Measurements from ENCODE around the gene SLC16A3.

SLC16A3 gene

DNA sequence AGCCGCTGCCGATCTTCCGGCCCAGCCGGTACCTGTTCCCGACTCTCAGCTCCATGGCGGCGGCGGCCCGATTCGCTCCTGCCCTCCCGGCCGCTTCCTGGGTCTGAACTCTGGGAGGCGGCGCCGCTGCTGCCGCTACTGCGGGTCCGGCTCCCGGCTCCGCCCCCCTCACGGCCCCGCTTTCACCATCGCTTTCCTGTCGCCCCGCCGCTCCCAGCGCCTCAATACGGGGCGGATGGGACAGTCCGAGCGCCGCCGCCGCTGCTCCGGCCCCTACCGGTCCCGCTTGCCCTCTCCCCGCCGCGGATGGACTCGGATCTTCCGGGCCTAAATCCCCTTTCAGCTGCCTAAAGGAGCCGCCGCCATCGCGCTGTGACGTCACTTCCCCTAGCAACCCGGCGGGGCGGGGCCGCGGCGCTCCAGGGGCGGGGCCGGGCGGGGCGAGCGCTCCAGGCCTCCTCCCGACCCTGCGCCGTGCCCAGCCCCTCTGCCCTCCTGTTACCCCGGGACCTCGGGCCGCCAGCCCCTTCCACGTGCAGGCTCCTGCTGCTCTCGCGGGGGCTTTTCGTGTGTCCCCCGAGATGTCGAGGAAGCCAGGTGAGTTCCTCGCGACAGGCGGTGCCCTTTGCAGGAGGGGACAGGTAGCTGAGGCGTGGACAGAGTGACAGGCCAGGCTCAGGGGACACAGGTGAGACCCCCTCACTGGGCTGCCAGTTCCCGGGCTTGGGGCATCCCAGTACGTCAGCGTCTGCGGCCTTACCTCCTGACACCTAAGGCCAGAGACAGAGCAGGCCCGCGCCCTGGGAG is 44.7 kb downstream of the SLC16A3 start, which contains the start of gene CSNK1D:
CSNK1D (minus strand) TSS at position 374 of the 807 bp plus-strand sequence; CDS start at position 55, 319 bp downstream.
- H3K4me1 ChIP-seq (ENCODE audit: insufficient read depth, low read length, poor library complexity, severe bottlenecking) = peaks cover 39% of the 10 kb centered on the region
- H3K9ac ChIP-seq (ENCODE audit: low read depth, low read length, poor library complexity, severe bottlenecking) = peak within 1 kb of the TSS; percentile 96

DNA sequence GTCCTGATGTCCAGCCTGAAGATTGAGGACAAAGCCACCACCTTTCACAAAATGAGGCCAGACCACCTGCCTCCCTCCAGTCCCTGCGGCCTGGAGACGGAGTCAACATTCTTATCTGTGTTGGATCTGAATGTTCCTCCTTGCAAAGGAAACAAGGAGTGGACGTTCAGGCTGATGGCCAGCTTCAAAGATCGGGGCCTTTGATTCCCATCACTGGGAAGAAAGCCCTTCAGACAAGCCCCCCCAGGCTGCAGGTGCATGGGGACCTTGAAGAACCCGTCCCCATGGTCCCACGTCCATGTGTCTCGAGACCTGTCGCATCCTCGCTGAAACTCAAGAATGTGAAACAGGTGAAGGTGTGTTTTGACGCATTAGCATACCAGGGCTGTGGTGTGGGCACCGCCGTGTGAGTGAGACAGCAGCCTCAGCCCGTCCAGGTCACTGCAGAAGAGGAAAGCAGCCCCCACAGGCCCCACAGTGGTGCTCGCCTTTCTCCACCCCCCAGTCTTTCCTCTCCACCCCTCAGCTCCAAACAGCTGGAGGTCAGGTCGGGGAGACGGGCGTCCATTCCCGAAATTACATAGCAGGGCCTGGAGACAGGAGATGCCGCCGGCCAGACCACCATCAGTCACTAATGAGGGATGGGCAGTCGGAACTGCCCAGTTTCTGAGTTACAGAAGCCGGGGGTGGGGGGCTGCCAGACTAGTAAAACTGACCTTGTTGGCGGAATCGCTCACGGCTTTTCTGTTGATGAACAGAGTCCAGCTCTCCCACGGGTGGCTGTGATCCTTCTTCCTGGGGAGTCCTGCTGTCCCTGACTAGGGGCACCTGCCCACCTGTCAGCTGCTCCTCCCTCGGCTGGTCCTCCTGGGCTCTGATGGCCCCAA is 45.5 kb downstream of the SLC16A3 start:
- Histone ChIP-seq H3K27me3 (ENCODE audit: insufficient read depth, low read length, poor library complexity, severe bottlenecking) (peaks cover 7% of the 10 kb centered on the region), H3K9me2 (replicated peaks; ENCODE audit: low read depth, low read length) (no peaks in the 10 kb centered on the region), H3K36me3 (ENCODE audit: insufficient read depth, low read length) (peaks cover 7% of the 10 kb centered on the region; the same call in 1 of the 2 replicates), H2AFZ (ENCODE audit: low read length) (peak overlapping the region; percentile 93; the same call in 1 of the 2 replicates), H3K4me1 (ENCODE audit: insufficient read depth, low read length, poor library complexity, severe bottlenecking) (peaks cover 36% of the 10 kb centered on the region), H3K9me3 (ENCODE audit: insufficient read depth, low read depth, low read length) (no peaks in the 10 kb centered on the region), H3K9ac (ENCODE audit: low read depth, low read length, poor library complexity, severe bottlenecking) (peak overlapping the region; percentile 96), H3K79me2 (ENCODE audit: insufficient read depth, low read length) (peaks cover 40% of the 10 kb centered on the region), H4K20me1 (ENCODE audit: insufficient read depth, low read length, poor library complexity, severe bottlenecking) (peaks cover 36% of the 10 kb centered on the region), H3F3A (ENCODE audit: low read depth) (no peaks in the 10 kb centered on the region; the same call in 1 of the 2 replicates), H3K4me3 (ENCODE audit: low read length, poor library complexity, severe bottlenecking) (peak overlapping the region; percentile 88), H3K4me2 (ENCODE audit: low read depth, low read length, poor library complexity, severe bottlenecking) (peak overlapping the region; percentile 72)
- TF ChIP-seq, protein P1, sequence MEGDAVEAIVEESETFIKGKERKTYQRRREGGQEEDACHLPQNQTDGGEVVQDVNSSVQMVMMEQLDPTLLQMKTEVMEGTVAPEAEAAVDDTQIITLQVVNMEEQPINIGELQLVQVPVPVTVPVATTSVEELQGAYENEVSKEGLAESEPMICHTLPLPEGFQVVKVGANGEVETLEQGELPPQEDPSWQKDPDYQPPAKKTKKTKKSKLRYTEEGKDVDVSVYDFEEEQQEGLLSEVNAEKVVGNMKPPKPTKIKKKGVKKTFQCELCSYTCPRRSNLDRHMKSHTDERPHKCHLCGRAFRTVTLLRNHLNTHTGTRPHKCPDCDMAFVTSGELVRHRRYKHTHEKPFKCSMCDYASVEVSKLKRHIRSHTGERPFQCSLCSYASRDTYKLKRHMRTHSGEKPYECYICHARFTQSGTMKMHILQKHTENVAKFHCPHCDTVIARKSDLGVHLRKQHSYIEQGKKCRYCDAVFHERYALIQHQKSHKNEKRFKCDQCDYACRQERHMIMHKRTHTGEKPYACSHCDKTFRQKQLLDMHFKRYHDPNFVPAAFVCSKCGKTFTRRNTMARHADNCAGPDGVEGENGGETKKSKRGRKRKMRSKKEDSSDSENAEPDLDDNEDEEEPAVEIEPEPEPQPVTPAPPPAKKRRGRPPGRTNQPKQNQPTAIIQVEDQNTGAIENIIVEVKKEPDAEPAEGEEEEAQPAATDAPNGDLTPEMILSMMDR (conservative IDR thresholded peaks at IDR 0.05; ENCODE audit: low read length) = no peak
- TF ChIP-seq EZH2phosphoT487 (IDR thresholded peaks at IDR 0.05; ENCODE audit: borderline replicate concordance) = no peak

More for the DNA sequence above, 44.7 kb downstream of the SLC16A3 start, which contains the start of gene CSNK1D:
- H3F3A ChIP-seq (ENCODE audit: low read depth) = no peaks in the 10 kb centered on the region; the same call in 1 of the 2 replicates
- TF ChIP-seq, protein P1 (conservative IDR thresholded peaks at IDR 0.05; ENCODE audit: low read length) = no peak
- TF ChIP-seq EZH2phosphoT487 (IDR thresholded peaks at IDR 0.05; ENCODE audit: borderline replicate concordance) = no peak
- H4K20me1 ChIP-seq (ENCODE audit: insufficient read depth, low read length, poor library complexity, severe bottlenecking) = peaks cover 45% of the 10 kb centered on the region
- peaks cover 7% of the 10 kb centered on the region for H3K27me3 ChIP-seq (ENCODE audit: insufficient read depth, low read length, poor library complexity, severe bottlenecking)
- peak within 1 kb of the TSS; percentile 77 for H3K4me2 ChIP-seq (ENCODE audit: low read depth, low read length, poor library complexity, severe bottlenecking)
- H2AFZ ChIP-seq (ENCODE audit: low read length) = peak within 1 kb of the TSS; percentile 93
- H3K9me2 ChIP-seq (replicated peaks; ENCODE audit: low read depth, low read length) = no peaks in the 10 kb centered on the region
- no peaks in the 10 kb centered on the region for H3K9me3 ChIP-seq (ENCODE audit: insufficient read depth, low read depth, low read length)
- H3K4me3 ChIP-seq (ENCODE audit: low read length, poor library complexity, severe bottlenecking) = peak within 1 kb of the TSS; percentile 88
- peaks cover 7% of the 10 kb centered on the region; the same call in 1 of the 2 replicates for H3K36me3 ChIP-seq (ENCODE audit: insufficient read depth, low read length)
- H3K79me2 ChIP-seq (ENCODE audit: insufficient read depth, low read length) = peaks cover 48% of the 10 kb centered on the region

DNA sequence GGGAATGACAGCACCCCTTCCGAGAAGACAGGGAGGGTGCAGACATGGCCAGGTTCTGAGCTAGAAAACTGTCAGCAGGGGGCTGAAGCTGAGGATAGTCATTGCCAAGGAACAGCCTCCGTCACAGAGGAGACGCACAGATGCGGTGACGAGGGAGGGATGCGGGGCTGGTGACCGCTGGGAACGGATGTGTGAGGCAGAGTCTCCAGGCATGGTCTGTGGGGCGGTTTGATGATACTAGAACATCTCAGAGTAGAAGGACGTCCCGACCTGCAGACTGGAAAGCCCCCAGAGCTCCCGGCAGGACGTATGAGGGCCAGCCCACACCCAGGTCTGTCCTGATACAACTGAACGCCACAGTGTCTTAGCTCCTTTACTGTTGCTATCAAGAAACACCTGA is 46.5 kb downstream of the SLC16A3 start:
- Histone ChIP-seq H3K36me3 (ENCODE audit: insufficient read depth, low read length) (peaks cover 7% of the 10 kb centered on the region; the same call in 1 of the 2 replicates), H3K4me2 (ENCODE audit: low read depth, low read length, poor library complexity, severe bottlenecking) (no peak overlapping the region), H3K79me2 (ENCODE audit: insufficient read depth, low read length) (peaks cover 30% of the 10 kb centered on the region), H3K4me3 (ENCODE audit: low read length, poor library complexity, severe bottlenecking) (no peak overlapping the region), H3F3A (ENCODE audit: low read depth) (no peaks in the 10 kb centered on the region; the same call in 1 of the 2 replicates), H3K9me2 (replicated peaks; ENCODE audit: low read depth, low read length) (no peaks in the 10 kb centered on the region), H4K20me1 (ENCODE audit: insufficient read depth, low read length, poor library complexity, severe bottlenecking) (peaks cover 27% of the 10 kb centered on the region), H2AFZ (ENCODE audit: low read length) (no peak overlapping the region), H3K9me3 (ENCODE audit: insufficient read depth, low read depth, low read length) (no peaks in the 10 kb centered on the region), H3K27me3 (ENCODE audit: insufficient read depth, low read length, poor library complexity, severe bottlenecking) (peaks cover 7% of the 10 kb centered on the region), H3K4me1 (ENCODE audit: insufficient read depth, low read length, poor library complexity, severe bottlenecking) (peaks cover 27% of the 10 kb centered on the region), H3K9ac (ENCODE audit: low read depth, low read length, poor library complexity, severe bottlenecking) (no peak overlapping the region)
- TF ChIP-seq, protein P1 (conservative IDR thresholded peaks at IDR 0.05; ENCODE audit: low read length) = no peak
- TF ChIP-seq EZH2phosphoT487 (IDR thresholded peaks at IDR 0.05; ENCODE audit: borderline replicate concordance) = no peak
